B cell (primary cell): ENCODE measurements around the gene TRAPPC11. TPM values are rescaled to one million over a fixed set of nuclear protein-coding genes. Genes with fewer than 3 reads are reported as not detected.

ENCODE experiments used
- ATAC-seq: fragments of 200-7000 bp; cut with Tn5 transposase; one replicate; pipeline ENCODE4 v1.10.0; 2021; ENCODE audit warnings: low read depth, mild to moderate bottlenecking, moderate number of reproducible peaks, moderate library complexity
- CTCF ChIA-PET: fragments of 350-600 bp; sonication (Branson Sonifier 250); formaldehyde crosslinking; loops from one replicate; lab custom pipeline; 2021; ENCODE audit warnings: antibody characterized with exemption, inconsistent platforms; lab: Charles Lee
- POLR2A ChIA-PET: fragments of 350-600 bp; sonication (Branson Sonifier 250); formaldehyde crosslinking; loops from one replicate; lab custom pipeline; 2021; ENCODE audit warnings: antibody characterized with exemption; lab: Charles Lee
- DNase-seq: peaks from one replicate; pipeline ENCODE4 v3.0.0; 2013
- H2AFZ ChIP-seq: 2 replicates; pipeline ENCODE4 v1.6.1; 2012; ENCODE audit warnings: mild to moderate bottlenecking, low read depth, low read length; ENCODE audit not compliant: insufficient read depth, poor library complexity, severe bottlenecking
- H3K27ac ChIP-seq, 2 donors: 1 replicate in 1 of 2; 2 replicates in 1 of 2; pipeline ENCODE4 v1.5.1; 2012 to 2013; ENCODE audit warnings: low read length in 2 of 2, mild to moderate bottlenecking in 2 of 2, moderate library complexity in 1 of 2
- H3K27me3 ChIP-seq, 4 experiments: fragments of 200-600 bp in 1 of 4; sonication (generic) in 1 of 4; replicated peaks in 1 of 4; 1 replicate in 2 of 4; 2 replicates in 2 of 4; pipeline versions ENCODE4 v1.6.1 to v1.7.0; 2013 to 2016; ENCODE audit warnings: low read length in 3 of 4, mild to moderate bottlenecking in 2 of 4, mixed read lengths in 1 of 4, moderate library complexity in 1 of 4; ENCODE audit not compliant: insufficient read depth in 4 of 4, control insufficient read depth in 3 of 4; ENCODE audit errors: control extremely low read depth in 1 of 4
- H3K36me3 ChIP-seq, 2 experiments: replicated peaks in 1 of 2; 1 replicate in 1 of 2; 2 replicates in 1 of 2; pipeline versions ENCODE4 v1.6.1 to v1.7.1; 2013; ENCODE audit warnings: low read length in 1 of 2; ENCODE audit not compliant: insufficient read depth in 2 of 2, control insufficient read depth in 1 of 2; ENCODE audit errors: control extremely low read depth in 1 of 2, extremely low read depth in 1 of 2
- H3K4me1 ChIP-seq, 2 donors: fragments of 200-600 bp in 1 of 2; sonication (generic) in 1 of 2; 1 replicate in 1 of 2; 2 replicates in 1 of 2; pipeline versions ENCODE4 v1.5.1 to v1.6.1; 2013 to 2017; ENCODE audit warnings: low read length in 2 of 2; ENCODE audit not compliant: control insufficient read depth in 2 of 2, insufficient read depth in 2 of 2
- H3K4me2 ChIP-seq: replicated peaks from 2 replicates; pipeline ENCODE3; 2012; ENCODE audit warnings: mild to moderate bottlenecking, low read depth, low read length; ENCODE audit not compliant: poor library complexity, severe bottlenecking
- H3K4me3 ChIP-seq, 5 experiments: fragments of 200-600 bp in 1 of 5; sonication (generic) in 1 of 5; 1 replicate in 3 of 5; 2 replicates in 2 of 5; pipeline versions ENCODE4 v1.5.1 to v1.7.0; 2011 to 2016; ENCODE audit warnings: low read length in 4 of 5, mild to moderate bottlenecking in 4 of 5, low read depth in 2 of 5, control low read depth in 1 of 5, moderate library complexity in 1 of 5; ENCODE audit not compliant: insufficient read depth in 1 of 5; ENCODE audit errors: control extremely low read depth in 1 of 5, extremely low read depth in 1 of 5
- H3K79me2 ChIP-seq: fragments of 200-600 bp; sonication (generic); one replicate; pipeline ENCODE4 v1.6.0; 2016; ENCODE audit warnings: low read length; ENCODE audit not compliant: control insufficient read depth, insufficient read depth
- H3K9ac ChIP-seq: fragments of 200-600 bp; sonication (generic); 2 replicates; pipeline ENCODE4 v1.6.1; 2017; ENCODE audit warnings: mild to moderate bottlenecking, low read length, moderate library complexity
- H3K9me3 ChIP-seq, 3 donors: one replicate each; pipeline versions ENCODE4 v1.6.1 to v1.7.1; 2013; ENCODE audit warnings: low read length in 2 of 3; ENCODE audit not compliant: control insufficient read depth in 2 of 3, insufficient read depth in 1 of 3; ENCODE audit errors: control extremely low read depth in 1 of 3
- H4K20me1 ChIP-seq: 2 replicates; pipeline ENCODE4 v1.6.0; 2012; ENCODE audit warnings: mild to moderate bottlenecking, low read length; ENCODE audit not compliant: insufficient read depth, control insufficient read depth, poor library complexity, severe bottlenecking
- H3K27ac Mint-ChIP-seq: one replicate; pipeline ENCODE4 v1.8.0; 2021; ENCODE audit warnings: mixed read lengths
- H3K27me3 Mint-ChIP-seq: one replicate; pipeline ENCODE4 v1.8.0; 2021; ENCODE audit warnings: mixed read lengths
- H3K4me1 Mint-ChIP-seq: one replicate; pipeline ENCODE4 v1.8.0; 2021; ENCODE audit warnings: mixed read lengths
- H3K4me3 Mint-ChIP-seq: one replicate; pipeline ENCODE4 v1.8.0; 2021; ENCODE audit warnings: mixed read lengths
- H3K9me3 Mint-ChIP-seq: one replicate; pipeline ENCODE4 v1.8.0; 2022; ENCODE audit warnings: mixed read lengths; ENCODE audit not compliant: insufficient read depth
- EZH2 ChIP-seq: IDR thresholded peaks from 2 replicates; pipeline ENCODE4 v1.6.1; 2012; ENCODE audit warnings: borderline replicate concordance, low read depth, mild to moderate bottlenecking, moderate library complexity, low read length; ENCODE audit not compliant: insufficient read depth, poor library complexity, severe bottlenecking
- WGBS: methylation state at CpG from one replicate; pipeline ENCODE4 v1.1.5; 2013; ENCODE audit warnings: missing lambda C conversion rate; ENCODE audit not compliant: insufficient coverage; 5-methylcytosine and 5-hydroxymethylcytosine counted together
- intact Hi-C: fragments of 100-400 bp; cut with micrococcal nuclease; formaldehyde crosslinking; loops from one replicate; pipeline ENCODE4 v1.10.0; 2022
- polyA plus RNA-seq: library from polyadenylated mRNA; depleted of rRNA; stranded (reverse); fragments of >200 nt; gene quantifications from 2 replicates; pipeline ENCODE4 v1.2.3, GENCODE V29; 2012
- total RNA-seq, 2 donors: library from RNA; stranded (reverse); fragments of 120-200 nt in 1 of 2; gene quantifications; 1 replicate in 1 of 2; 2 replicates in 1 of 2; pipeline versions ENCODE4 v1.2.3 to v1.2.4, GENCODE V29; 2013 to 2022
- TF ChIP-seq, protein P1 (sequence below): fragments of 200-600 bp; IDR thresholded peaks from one replicate; pipeline ENCODE4 v1.8.0; 2022; ENCODE audit warnings: antibody characterized with exemption, mild to moderate bottlenecking

TRAPPC11 gene
- total and polyA plus RNA-seq, 2 donors (not counting 1 experiment from before 2014, with no cell fraction given) = 23.5 to 53.8 TPM

DNA sequence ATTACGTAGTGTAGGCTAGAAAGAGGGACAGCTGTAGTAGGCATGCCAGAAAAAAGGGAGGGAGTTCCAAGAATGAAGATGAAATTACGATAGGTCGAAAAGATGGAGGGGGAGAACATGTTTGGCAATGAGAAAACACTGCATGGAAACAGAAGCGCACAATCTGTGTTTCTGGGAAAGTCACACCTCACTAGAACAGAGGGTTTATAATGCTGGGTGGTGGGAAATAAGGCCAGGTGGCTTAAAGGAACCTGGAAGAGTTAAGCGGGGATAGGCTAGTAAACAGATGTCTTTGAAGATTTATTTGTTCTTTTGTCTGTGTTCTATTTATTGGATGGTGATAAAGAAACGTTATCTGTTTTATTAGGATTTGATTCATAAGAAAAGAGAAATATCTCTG is 29.1 kb downstream of the TRAPPC11 start:
- no peaks in the 10 kb centered on the region for H3K4me1 ChIP-seq
- H3K36me3 ChIP-seq = peaks cover 18 to 72% of the 10 kb centered on the region in 2 experiments
- Mint-ChIP-seq H3K27ac (no peak overlapping the region), H3K4me3 (no peak overlapping the region), H3K27me3 (no peaks in the 10 kb centered on the region), H3K9me3 (no peaks in the 10 kb centered on the region), H3K4me1 (no peaks in the 10 kb centered on the region)
- no peak overlapping the region for H3K27ac ChIP-seq
- intact Hi-C loops = no loop called here
- no peak overlapping the region for H3K9ac ChIP-seq
- WGBS = 100% methylated on average over 4 of the region's 6 CpGs
- TF ChIP-seq EZH2 = no peak
- H4K20me1 ChIP-seq = no peaks in the 10 kb centered on the region
- H3K4me3 ChIP-seq = no peak overlapping the region
- H3K4me2 ChIP-seq = no peak overlapping the region
- ChIA-PET CTCF (no interaction called here), POLR2A (no interaction called here)
- H3K79me2 ChIP-seq = no peaks in the 10 kb centered on the region
- ATAC-seq (no peak), DNase-seq (no peak)
- H3K27me3 ChIP-seq = no peaks in the 10 kb centered on the region
- H2AFZ ChIP-seq = no peak overlapping the region
- H3K9me3 ChIP-seq = no peaks in the 10 kb centered on the region

DNA sequence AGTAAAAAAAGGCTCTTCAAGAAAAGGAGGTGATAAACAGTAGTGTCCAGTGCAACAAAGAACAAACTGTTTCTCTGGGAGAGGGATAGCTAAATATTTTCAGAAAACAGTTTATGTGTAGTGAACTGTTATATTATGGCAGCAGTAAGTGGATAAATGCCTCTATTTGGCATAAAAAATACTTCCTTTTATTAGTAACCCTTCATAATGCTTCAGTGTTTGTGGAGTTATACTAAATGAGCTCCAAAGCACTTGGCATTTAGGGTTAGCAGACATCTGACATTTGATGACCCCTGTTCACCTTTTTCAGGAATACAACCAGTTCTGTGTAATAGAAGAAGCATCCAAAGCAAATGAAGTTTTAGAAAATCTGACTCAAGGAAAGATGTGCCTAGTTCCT is 31.9 kb downstream of the TRAPPC11 start:
- no peaks in the 10 kb centered on the region for H3K79me2 ChIP-seq
- ATAC-seq (no peak), DNase-seq (no peak)
- H3K4me1 Mint-ChIP-seq = no peaks in the 10 kb centered on the region
- H3K27ac ChIP-seq = no peak overlapping the region
- H3K4me2 ChIP-seq = no peak overlapping the region
- H3K27ac Mint-ChIP-seq = no peak overlapping the region
- no peaks in the 10 kb centered on the region for H3K27me3 ChIP-seq
- CTCF ChIA-PET = no interaction called here
- TF ChIP-seq EZH2 = no peak
- TF ChIP-seq, protein P1, sequence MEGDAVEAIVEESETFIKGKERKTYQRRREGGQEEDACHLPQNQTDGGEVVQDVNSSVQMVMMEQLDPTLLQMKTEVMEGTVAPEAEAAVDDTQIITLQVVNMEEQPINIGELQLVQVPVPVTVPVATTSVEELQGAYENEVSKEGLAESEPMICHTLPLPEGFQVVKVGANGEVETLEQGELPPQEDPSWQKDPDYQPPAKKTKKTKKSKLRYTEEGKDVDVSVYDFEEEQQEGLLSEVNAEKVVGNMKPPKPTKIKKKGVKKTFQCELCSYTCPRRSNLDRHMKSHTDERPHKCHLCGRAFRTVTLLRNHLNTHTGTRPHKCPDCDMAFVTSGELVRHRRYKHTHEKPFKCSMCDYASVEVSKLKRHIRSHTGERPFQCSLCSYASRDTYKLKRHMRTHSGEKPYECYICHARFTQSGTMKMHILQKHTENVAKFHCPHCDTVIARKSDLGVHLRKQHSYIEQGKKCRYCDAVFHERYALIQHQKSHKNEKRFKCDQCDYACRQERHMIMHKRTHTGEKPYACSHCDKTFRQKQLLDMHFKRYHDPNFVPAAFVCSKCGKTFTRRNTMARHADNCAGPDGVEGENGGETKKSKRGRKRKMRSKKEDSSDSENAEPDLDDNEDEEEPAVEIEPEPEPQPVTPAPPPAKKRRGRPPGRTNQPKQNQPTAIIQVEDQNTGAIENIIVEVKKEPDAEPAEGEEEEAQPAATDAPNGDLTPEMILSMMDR = no peak
- no peak overlapping the region for H3K4me3 Mint-ChIP-seq
- no peak overlapping the region for H2AFZ ChIP-seq
- H3K27me3 Mint-ChIP-seq = no peaks in the 10 kb centered on the region
- intact Hi-C loops = no loop called here
- H3K9ac ChIP-seq = no peak overlapping the region
- peaks cover 16 to 78% of the 10 kb centered on the region in 2 experiments for H3K36me3 ChIP-seq
- no peaks in the 10 kb centered on the region for H3K9me3 ChIP-seq
- POLR2A ChIA-PET = no interaction called here
- H3K4me3 ChIP-seq = no peak overlapping the region
- H3K4me1 ChIP-seq = no peaks in the 10 kb centered on the region
- no peaks in the 10 kb centered on the region for H4K20me1 ChIP-seq
- no peaks in the 10 kb centered on the region for H3K9me3 Mint-ChIP-seq
